ENCODE measurements around the gene MAPK9. TPM values are rescaled to one million over a fixed set of nuclear protein-coding genes. Genes with fewer than 3 reads are reported as not detected.
A peak's percentile ranks its signal among the peaks of the same experiment; 100 is the strongest.

MAPK9 gene
- total and polyA plus RNA-seq, 10 donors: 8.9 to 38.5 (median 33.2) TPM

DNA sequence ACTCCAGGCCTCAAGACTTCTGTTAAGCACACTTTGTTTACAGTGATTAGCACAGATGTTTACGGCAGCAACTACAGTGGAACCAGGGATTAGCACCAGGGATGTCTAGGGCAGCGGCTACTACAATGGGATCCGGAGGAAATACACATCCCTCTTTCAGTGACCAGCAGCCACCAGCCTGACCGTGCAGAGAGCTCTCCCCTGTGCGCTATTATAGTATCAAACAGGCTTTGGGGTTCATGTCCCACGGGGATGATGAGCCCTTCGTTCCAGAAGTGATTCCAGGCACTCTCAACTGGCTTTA, 39.7 kb upstream of the MAPK9 start:
- no peak for DNase-seq
- TF ChIP-seq, protein P1, sequence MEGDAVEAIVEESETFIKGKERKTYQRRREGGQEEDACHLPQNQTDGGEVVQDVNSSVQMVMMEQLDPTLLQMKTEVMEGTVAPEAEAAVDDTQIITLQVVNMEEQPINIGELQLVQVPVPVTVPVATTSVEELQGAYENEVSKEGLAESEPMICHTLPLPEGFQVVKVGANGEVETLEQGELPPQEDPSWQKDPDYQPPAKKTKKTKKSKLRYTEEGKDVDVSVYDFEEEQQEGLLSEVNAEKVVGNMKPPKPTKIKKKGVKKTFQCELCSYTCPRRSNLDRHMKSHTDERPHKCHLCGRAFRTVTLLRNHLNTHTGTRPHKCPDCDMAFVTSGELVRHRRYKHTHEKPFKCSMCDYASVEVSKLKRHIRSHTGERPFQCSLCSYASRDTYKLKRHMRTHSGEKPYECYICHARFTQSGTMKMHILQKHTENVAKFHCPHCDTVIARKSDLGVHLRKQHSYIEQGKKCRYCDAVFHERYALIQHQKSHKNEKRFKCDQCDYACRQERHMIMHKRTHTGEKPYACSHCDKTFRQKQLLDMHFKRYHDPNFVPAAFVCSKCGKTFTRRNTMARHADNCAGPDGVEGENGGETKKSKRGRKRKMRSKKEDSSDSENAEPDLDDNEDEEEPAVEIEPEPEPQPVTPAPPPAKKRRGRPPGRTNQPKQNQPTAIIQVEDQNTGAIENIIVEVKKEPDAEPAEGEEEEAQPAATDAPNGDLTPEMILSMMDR (IDR thresholded peaks at IDR 0.05 in 8 of 11, conservative IDR thresholded peaks at IDR 0.05 in 3 of 11): no peak
- intact Hi-C loops (cut with DNase I; ENCODE audit: low total_unique reads): no loop called here
- 45 to 59% (median 46%) methylated on average over 7 of the region's 7 CpGs for WGBS, 5 donors
- Histone ChIP-seq H3K36me3 (no peaks in the 10 kb centered on the region), H3K4me1 (peaks cover 0 to 6% (median 1%) of the 10 kb centered on the region in 6 donors), H3K27me3 (replicated peaks in 1 of 7) (peaks cover 0 to 44% (median 6%) of the 10 kb centered on the region in 7 donors), H3K4me3 (no peak overlapping the region), H3K9me3 (no peaks in the 10 kb centered on the region), H3K27ac (no peak overlapping the region)

DNA sequence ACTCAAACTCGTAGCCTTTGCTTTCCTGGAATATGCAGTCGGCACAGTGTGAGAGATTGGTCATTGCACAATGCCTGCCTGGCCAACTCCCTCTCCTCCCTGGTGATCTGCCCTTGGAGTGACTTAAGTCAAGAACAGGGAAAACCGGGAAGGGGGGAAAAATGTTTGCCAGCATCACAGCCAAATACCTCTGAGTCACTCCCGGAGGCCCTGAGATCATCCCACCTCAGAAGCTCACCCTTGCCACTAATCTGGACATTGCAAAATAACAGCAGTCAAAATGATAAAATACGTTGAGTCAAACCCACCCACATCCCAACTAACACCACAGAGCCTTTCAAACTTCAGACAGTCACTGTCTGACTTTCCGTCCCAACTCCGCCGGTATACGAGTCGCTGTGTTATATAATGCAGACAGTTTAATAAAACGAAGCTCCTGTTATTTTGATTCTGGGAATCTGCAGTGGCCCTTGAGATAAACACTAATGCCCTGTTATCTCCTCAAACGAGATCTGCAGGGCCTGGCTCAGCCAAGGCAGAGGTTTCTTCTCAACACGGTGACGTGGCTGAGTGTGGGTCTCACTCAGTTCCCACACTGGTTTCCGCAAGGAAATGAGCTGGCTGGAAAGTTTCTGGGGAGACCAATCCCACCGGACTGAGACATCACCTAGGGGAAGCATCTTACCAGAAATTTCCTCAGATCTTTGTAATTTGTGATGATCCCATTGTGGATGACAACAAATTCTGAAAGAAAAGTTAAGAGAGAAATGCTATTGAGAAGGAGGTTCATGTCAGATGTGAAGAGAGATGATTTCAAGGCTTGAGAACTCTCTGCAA, 39.1 kb upstream of the MAPK9 start:
- Histone ChIP-seq H3K4me3 (no peak overlapping the region), H3K4me1 (peaks cover 0 to 6% (median 1%) of the 10 kb centered on the region in 6 donors), H3K9me3 (no peaks in the 10 kb centered on the region), H3K36me3 (no peaks in the 10 kb centered on the region), H3K27ac (no peak overlapping the region), H3K27me3 (replicated peaks in 1 of 7) (peaks cover 0 to 39% (median 6%) of the 10 kb centered on the region in 7 donors)
- intact Hi-C loops (cut with DNase I; ENCODE audit: low total_unique reads): no loop called here
- 68 to 75% (median 69%) methylated on average over 16 of the region's 16 CpGs for whole genome bisulfite sequencing, 5 donors
- DNase-seq: peak; percentile 19
- TF ChIP-seq, protein P1 (IDR thresholded peaks at IDR 0.05 in 8 of 11, conservative IDR thresholded peaks at IDR 0.05 in 3 of 11): no peak
- TF ChIP-seq POLR2AphosphoS5 (IDR thresholded peaks at IDR 0.05) (no peak), POLR2A (IDR thresholded peaks at IDR 0.05) (no peak)

DNA sequence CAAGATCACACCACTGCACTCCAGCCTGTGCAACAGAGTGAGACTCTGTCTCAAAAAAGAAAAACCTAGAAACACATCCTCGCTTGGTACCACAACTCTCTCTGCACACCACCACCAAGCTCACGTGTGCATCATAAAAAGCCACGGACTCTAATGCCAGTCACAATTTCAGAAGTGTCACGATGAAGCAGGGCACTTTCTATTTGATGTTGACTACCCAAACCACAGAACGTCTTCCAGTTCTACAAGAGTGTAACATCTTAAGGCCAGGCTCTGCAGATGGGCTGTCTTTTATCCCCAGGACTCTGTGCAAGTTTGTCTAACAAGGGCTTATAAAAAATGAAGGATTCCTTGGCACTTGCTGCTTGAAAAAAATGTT, 38.4 kb upstream of the MAPK9 start:
- no peak overlapping the region for H3K27ac ChIP-seq
- no peak for TF ChIP-seq POLR2AphosphoS5 (IDR thresholded peaks at IDR 0.05)
- TF ChIP-seq POLR2A (IDR thresholded peaks at IDR 0.05): no peak
- TF ChIP-seq, protein P1 (IDR thresholded peaks at IDR 0.05 in 8 of 11, conservative IDR thresholded peaks at IDR 0.05 in 3 of 11): no peak
- no peak overlapping the region for H3K4me3 ChIP-seq
- WGBS, 5 donors: 65 to 73% (median 69%) methylated on average over 5 of the region's 5 CpGs
- no peaks in the 10 kb centered on the region for H3K36me3 ChIP-seq
- H3K27me3 ChIP-seq (replicated peaks in 1 of 7): peaks cover 0 to 37% (median 6%) of the 10 kb centered on the region in 7 donors
- intact Hi-C loops (cut with DNase I; ENCODE audit: low total_unique reads): no loop called here
- H3K9me3 ChIP-seq: no peaks in the 10 kb centered on the region
- DNase-seq: no peak
- H3K4me1 ChIP-seq: peaks cover 0 to 6% (median 1%) of the 10 kb centered on the region in 6 donors

DNA sequence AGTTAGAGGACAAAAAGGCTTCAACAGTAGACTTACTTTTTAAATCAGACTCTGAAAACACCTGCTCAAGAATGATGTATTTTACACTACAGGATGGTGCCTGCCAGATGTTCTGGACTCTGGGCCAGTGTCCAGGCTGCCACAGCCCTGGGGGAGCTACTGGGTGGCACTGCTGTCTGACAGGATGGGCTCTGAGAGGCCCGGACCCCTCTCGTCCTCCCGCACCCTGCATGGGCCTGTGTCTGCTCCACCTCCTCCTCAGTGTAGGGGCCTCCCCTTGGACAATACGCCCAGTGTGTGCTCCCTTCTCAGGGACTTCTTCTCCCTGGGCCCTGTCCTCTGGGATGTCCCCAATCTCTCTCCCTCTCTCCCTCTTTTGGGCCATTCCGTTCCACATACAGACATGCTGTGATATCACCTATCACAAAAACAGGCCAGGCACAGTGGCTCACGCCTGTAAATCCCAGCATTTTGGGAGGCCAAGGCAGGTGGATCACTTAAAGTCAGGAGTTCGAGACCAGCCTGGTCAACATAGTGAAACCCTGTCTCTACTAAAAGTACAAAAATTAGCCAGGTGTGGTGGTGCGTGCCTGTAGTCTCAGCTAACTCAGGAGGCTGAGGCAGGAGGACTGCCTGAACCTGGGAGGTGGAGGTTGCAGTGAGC, 37.9 kb upstream of the MAPK9 start:
- Histone ChIP-seq H3K4me1 (peaks cover 0 to 6% (median 1%) of the 10 kb centered on the region in 6 donors), H3K9me3 (no peaks in the 10 kb centered on the region), H3K36me3 (no peaks in the 10 kb centered on the region), H3K4me3 (no peak overlapping the region), H3K27me3 (replicated peaks in 1 of 7) (peaks cover 0 to 32% (median 6%) of the 10 kb centered on the region in 7 donors), H3K27ac (no peak overlapping the region)
- peak; percentile 56 for DNase-seq
- TF ChIP-seq POLR2A (IDR thresholded peaks at IDR 0.05): no peak
- no peak for TF ChIP-seq POLR2AphosphoS5 (IDR thresholded peaks at IDR 0.05)
- TF ChIP-seq, protein P1 (IDR thresholded peaks at IDR 0.05 in 8 of 11, conservative IDR thresholded peaks at IDR 0.05 in 3 of 11): no peak
- intact Hi-C loops (cut with DNase I; ENCODE audit: low total_unique reads): no loop called here
- 88 to 92% (median 89%) methylated on average over 5 to 8 of the region's 8 CpGs for WGBS, 5 donors

Data from spleen (tissue), 11 donors.